HG03457 (cell line): ENCODE results near the gene DYNC1I1.
A peak's percentile ranks its signal among the peaks of the same experiment; 100 is the strongest.

Source experiments
- ATAC-seq: cut with Tn5 transposase; IDR thresholded peaks from one replicate; pipeline ENCODE4 v1.9.1; 2021; ENCODE audit warnings: moderate number of reproducible peaks; ENCODE audit not compliant: unreplicated experiment

The DYNC1I1 gene

DNA sequence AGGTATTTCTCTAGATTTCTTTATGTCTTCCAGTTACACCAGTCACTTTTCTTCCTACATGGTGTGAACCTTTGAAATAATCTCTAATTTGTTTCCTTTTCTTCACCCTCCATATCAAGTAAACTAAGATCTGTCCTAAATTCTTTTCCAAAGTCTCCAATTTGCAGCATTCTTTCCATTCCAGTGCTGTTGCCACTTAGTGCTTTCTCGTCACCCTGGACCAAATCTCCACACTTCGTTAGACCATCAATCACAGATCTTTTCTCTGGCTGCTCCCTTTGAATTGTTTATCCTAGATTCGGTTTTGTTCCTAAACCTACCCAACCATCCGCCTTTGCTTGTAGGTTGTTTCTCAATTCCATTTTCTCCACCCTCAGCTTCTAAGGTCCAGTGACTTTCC is 74.7 kb downstream of the DYNC1I1 start:
- no peak for ATAC-seq

DNA sequence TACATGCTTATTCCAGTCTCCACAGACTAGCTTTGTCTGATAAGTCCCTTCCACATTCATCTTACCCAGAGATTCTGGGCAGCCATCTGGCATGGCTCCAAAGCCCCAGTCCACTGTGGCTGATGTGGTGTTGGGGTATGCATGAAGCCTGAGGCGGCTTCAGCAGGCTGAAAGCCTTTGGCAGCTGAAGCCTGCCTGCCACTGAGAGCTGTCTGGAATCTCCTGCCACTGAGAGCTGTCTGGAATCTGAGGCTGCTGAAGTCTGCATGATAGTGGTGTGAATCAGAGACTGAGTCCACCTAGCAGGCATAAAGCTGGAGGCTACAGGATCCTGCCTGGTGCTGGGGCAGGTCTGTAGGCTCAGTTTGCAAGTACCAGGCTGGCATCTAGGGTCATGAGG is 87.1 kb downstream of the DYNC1I1 start:
- no peak for ATAC-seq

DNA sequence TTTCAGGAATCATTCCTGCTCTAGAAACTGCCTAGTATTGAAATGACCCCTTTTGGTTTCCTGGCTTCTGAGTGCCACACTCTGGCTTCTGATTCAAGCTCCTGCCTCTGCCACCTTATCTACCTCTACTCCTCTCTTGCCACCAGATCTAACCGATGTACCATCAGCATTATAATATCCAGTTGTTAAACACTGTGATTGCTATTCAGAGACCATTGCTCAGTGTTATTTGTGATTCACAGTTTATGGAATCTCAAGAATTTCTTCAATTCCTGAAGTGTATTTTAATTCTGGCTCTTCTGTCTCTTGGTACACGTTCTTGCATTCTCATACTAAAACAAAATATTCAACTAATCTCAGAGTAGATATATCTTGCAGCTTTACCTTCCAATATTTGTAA is 88.7 kb downstream of the DYNC1I1 start:
- ATAC-seq = no peak

DNA sequence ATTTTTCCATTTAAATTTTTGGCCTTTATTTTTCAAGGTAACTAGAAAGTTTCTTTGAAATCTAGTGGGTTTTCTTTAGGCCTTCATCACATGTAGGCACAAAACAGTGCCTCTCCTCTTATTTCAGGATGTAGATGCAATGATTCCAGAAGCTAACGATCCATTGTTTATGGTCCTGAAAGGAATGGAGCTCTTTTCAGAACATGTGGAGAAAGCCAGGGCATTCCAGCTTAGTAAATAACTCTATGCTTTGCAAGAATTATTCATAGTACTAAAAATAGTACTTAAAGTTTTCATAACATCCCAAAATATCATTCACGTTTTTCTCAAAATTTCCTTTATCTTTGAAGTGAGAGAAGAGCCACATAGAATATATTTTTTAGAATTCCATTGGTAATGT is 91.3 kb downstream of the DYNC1I1 start:
- no peak for ATAC-seq

DNA sequence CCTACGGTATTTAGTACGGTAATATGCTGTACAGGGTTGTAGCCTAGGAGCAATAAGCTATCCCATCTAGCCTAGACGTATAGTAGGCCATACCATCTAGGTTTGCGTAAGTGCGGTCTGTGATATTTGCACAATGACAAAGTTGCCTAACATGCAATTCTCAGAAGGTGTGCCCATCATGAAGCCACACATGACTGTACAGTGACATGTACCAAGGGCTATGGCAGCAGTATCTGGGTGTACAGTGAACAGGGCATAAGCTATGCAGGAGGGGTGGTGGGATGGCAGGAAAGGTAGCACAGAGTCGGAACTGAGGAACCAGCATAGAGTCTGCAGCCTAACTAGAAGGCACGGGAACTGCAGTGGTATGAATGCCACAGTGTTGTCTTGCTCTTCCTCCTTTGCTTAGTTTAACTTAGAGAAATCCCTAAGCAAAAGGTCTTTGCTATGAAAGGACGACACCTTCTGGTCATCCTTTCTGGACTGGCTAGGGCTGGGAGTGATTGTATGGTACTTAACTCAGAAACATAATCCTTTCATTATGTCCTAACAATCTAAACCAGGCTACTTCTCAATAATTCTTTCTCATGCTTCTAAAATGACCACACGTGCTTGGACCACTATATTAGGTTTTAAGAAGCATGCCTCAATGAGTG is 93.5 kb downstream of the DYNC1I1 start:
- ATAC-seq = no peak

DNA sequence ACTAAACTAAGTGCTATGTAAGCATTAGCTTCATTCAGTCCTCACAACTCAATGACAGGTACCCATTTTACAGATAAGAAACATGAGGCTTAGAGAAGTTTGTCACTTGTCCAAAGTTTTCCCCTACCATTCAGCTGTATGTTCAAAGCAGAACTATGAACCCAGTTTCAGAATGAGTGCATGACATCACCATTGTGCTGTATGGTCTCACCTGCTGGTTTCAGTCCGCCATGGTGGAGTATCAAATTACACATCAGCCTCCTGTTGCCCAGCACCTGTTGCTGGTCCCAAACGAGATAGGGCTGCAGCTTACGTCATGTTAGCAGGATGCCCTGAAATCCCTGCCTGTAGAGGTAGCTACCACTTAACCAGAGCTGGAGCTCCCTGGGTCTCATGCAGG is 95.0 kb downstream of the DYNC1I1 start:
- peak; percentile 76 for ATAC-seq

DNA sequence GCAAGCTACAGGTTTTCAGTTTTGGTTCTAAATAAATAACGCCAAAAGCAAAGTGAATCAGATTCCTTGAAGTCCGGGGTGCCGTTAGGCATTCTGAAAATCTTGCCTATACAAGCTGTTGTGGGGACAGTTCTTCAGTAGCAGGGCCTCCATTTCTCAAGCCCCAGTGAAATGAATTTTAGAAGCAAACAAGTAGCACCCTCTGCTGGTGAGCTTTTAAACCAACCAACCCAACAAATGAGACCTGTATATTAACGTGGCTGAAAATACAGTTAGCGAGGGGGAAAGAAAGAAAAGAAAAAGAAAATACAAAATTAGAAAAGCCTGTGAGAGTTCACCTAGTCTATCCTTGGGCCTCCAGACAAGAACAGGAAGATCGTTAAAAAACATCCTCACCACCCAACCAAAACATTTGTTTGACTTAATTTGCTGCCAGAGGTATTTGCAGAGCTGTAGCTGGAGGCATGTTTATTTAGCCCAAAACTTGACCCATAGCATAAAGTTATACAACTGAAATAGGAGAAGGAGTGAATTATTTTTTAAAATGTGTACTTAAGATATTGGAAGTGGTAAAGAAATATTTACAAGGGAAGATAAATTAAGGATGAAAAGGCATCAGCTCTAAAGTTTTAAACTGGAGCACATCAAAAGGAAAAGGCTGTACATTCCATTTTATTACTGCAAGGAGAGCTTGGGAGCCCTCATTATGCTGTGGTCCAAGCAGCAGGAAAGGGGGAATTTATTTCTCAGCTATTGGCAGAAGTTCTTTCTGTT is 98.9 kb downstream of the DYNC1I1 start:
- no peak for ATAC-seq

DNA sequence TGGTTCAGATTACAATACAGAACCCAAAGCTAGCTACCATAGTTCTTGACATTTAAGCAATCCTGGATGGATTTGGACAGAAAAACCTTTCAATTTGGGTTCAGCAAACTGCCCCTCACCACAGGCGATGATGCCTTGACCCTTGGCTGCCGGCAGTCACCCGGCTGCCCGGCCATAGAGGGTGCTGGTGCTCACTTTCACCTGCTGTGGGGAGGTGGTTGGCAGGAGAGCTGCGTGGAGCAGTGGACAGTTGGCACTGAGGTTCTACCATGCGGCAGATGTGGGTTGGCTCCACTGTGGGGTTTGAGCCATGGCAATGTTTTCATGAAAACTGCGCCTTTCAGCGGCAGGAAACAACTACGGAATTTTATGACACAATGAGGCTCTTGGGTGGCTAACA is 99.5 kb downstream of the DYNC1I1 start:
- ATAC-seq = no peak

DNA sequence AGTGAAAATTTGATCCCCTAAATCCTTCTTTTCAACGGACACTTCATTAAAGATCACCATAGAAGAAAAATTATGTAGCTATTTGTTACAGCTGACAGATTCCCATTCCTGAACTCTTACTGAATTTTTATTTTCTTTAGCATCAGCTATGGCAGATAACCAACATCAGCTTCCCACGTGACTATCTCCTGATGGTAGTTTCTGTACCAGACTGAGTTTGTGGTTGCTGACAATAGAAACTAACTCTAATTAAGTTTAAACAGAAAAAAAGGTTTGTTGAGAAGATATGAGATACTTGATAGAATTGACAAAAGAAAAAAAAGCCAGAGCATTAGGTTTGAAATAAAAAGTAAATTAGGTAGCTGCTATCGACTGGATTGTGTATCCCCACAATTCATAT is 101.8 kb downstream of the DYNC1I1 start:
- no peak for ATAC-seq

DNA sequence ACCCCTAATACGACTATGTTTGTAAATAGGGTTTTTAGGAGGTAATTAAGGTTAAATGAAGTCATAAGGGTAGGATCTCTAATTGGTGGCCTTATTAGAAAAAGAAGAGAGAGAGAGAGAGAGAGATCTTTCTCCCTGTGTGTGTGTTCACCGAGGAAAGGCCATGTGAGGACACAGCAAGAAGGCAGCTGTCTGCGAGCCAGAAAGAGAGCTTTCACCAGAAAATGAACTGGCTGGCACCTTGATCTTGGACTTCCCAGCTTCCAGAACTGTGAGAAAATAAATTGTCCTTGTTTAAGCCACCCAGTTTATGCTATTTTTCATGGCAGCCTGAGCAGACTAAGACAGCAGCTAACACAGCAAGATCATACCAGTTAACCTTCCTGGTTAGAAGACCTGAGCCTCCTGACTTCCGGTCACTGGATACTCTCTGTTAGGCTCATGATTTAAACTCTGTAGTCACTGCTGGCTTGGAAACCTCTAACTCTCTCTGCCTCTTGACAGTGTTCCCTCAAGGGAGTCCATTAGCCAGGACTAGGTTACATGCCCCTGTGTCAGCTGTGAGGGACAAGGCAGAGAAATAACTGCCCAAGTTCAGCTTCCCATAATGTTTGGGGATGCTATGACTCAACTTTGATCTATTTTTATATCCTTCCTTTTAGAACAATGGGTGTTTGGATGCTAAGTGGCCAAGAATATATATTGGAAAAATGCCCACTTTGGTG is 102.3 kb downstream of the DYNC1I1 start:
- no peak for ATAC-seq

DNA sequence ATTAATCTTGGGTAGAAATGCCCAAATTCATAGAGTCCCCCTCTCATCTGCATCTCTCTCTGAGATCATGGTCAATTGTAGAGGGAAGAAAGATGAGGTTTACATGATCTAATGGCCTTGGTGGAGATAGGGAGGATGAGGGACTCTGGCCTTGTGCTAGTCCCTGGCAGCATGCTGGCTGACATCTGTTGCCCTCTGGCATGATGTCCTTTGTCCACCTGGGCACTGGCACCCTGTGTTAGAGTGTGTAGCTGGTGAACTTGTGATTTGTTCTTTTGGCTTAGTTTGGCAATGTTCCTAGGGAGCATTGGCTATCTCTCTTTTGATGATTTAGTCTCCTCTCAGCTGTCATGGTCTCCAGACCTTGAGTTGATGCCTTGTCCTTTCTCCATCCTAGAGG is 103.2 kb downstream of the DYNC1I1 start:
- no peak for ATAC-seq

DNA sequence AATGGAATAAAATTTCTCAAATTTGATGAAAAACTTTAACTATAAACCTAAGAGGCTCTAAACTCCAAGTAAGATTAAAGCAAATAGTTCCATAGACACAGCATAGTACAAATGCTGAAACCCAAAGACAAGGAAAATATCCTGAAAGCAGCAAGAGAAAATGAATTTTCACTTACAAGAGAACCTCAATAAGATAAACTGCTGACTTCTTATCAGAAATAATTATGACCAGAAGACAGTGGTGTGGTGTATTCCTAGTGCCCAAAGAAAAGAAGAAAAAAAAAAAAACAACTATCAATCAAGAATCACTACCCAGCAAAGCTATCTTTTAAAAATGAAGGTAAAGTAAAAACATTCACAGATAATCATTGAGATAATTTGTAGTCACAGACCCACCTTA is 106.3 kb downstream of the DYNC1I1 start:
- ATAC-seq = no peak

DNA sequence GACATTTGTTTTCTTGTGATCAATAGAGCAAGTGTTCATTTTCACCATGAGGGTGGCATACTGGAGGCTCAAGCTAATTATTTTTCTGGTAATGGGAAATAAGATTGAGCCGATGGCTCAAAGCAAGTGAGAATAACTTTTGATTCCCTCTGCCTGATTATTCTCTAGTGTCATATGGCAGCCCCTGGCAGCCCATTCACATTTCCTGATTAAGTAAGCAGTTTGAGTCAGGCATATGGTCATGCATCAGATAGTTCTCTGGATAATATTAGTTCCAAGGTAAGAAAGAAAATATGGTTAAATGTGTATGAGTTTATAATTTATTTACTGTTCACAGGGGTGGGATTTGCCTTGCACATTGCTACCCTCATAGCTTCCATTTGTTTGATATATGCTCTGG is 109.2 kb downstream of the DYNC1I1 start:
- ATAC-seq = no peak

DNA sequence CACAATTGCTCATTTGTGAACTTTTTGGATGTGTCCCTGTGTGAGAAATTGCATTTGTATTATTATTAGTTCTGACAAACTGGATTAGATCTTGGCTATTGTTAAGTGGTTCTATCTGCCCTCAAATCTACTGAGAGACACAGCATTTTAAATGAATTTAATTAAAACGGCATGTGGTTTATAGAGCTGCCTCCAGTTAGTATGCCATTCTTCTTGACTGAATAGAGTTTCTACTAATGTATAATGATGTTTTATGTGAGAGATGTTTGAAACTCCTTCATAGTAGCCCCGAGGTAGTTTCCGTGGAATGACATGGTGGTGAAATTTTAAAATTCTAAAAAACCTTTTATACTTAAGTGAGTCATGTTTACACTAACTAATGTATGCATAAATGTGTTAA is 110.9 kb downstream of the DYNC1I1 start:
- no peak for ATAC-seq

DNA sequence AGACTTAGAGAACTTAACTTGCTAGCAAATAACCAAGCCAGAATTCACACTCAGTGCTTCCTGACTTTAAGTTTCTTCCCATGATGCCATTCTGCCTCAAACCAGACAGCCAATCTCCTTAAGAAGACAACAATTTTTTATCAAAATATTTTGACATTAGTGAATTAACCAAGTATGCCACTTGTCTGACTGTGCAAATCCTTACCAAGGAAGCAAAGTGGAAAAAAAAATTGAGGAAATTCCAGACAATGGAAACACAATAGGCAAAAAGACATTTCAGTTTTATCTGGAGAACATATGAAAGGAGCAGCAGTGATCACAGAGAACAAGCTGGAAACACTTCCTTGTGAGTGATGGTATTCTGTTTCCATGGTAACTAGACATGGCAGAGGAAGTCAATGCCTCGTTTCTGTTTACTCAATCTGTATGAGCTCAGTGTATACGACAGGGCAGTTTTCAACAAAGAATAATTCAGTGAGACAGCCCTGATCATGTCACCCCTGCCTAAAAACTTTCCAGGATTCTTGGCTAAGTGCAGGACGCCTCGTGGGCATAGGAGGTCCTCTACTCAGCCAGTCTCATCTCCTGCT is 114.2 kb downstream of the DYNC1I1 start:
- no peak for ATAC-seq

DNA sequence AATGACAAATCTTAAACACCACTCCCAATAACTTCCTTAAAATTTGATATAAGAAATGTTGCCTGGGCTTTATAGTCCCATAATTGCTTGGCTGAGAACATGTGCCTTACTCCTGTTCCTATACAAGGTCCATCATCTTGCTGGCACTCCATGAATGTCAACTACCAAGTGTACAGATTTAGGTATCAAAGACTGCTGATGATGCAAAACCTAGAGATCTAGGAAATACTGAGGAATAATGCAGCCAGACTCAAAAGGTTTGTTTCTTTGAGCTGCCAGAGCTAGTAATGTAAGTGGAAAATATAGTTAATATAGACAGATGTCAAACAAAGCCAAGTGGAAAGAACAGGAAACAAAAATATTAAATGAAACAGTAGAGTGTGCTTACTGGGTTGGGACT is 121.1 kb downstream of the DYNC1I1 start:
- ATAC-seq = no peak

DNA sequence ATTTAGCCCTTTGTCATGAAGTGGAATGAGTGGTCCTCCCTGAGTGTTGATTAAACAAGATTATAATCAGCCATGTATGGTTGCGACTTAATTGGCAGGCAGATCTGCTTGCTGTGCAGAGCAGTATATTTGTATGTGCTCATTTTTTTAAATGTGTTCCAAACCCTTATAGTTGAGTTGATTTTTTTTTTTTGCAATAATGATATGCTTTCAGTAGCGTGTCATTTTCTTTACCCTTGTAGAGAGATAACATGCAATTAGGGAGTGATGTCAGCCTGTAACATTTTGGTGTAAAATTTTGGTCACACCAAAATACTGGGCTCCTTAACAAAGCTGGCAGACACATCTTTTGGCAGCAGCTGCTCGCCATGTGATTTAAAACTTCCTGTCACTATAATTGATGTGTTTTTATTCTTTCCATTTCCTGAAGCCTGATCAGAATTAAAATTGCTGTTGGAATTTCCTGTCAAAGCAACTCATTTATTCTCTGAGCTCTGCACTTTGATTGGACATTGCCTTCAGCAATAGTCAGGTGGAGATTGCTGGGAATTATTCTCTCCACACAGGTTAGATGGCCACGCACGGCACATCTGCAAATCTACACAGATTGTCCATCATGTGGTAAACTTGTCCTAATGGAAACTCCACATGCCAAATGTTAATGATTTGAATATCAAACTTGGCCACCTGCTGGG is 125.3 kb downstream of the DYNC1I1 start:
- ATAC-seq = no peak

DNA sequence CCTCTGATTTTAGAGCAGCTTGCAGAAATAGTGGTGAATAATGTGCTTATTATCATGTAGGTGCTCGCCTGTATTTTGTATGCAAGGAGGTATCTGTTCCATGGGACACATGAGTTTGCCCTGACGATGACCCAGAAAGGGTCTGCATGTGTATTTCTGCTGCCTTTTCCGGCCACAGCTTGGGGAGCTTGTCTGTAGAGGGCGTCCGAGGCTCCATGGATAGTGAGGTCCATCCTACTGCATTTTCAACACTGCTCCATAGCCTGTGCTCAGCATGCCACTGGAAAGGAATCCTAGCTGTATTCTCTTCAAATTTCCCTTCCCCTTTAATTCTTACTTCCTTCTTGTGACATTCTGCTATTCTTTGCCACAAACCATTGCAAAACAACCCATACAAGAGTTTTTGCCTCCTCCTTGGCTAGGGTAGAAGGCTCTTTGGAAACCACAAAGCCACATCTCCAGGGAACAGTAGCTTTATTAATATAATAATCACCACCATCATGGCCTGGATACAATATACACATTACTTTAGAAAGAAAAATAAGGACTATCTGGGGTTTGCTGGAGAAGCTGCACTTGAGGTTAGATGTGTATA is 127.7 kb downstream of the DYNC1I1 start:
- no peak for ATAC-seq

DNA sequence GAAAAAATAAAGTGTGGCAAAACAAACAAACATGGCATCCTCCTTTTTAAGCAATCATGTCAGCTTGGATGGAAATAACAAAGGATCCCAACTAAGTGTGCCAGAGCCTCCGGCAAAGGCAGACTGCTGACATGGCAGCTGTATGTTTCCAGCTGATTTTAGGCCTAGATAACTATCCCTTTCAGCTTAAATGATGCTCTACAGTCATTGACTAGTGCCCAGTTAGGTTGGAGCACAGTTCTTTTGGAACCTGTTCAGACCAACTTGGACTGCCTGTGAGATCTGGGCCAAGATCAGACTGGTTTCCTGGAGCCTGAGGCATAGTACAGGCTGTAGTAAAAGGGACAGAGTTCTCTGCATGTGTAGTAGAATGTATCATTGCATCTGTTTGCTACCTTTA is 128.7 kb downstream of the DYNC1I1 start:
- ATAC-seq = no peak

DNA sequence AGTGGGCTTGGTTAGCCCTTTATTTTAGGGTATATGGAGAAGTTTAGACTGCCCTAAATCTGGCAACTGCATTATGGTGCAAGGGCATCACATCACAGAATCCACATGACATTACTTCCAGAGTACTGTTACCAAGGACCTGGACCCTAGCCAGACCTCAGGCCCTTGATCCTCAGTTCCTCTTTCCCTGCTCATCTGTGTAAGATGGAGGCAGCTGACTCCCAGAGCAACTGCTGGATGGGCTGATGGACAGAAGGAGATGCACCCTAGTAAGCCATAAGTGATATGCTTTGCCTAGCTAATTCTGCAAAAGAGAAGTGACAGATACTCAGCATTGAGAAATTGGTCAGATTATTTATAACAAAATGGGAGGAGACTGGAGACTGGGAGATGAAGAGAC is 131.7 kb downstream of the DYNC1I1 start:
- ATAC-seq = no peak

DNA sequence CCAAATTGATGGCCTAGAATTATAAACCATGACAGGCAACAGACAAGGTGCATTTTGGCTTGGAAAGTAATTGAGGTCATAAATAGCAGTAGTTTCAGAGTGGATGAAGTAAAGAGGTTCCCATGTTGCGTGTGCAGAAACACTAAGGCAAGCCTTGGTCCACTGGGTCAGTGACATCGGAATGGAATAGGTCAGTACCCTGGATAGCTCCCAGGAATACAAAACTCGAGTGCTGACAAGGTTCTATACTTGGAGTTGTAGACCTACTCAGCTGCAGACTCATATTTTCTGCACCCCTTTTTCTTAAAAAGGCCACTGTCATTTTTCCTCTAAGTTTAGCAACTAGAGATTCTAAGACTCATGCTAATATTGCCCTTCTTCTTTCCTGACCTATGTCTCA is 132.8 kb downstream of the DYNC1I1 start:
- no peak for ATAC-seq
